DND-41 (cell line): ENCODE measurements around the gene SLFNL1.

Experiments used
- ATAC-seq: fragments of 200-7000 bp; cut with Tn5 transposase; 3 replicates; pipeline ENCODE4 v1.9.1; 2021; ENCODE audit warnings: low read depth; ENCODE audit not compliant: insufficient read depth
- DNase-seq: peaks from one replicate; pipeline ENCODE4 v3.0.0-alpha.2; 2020
- H2AFZ ChIP-seq: 2 replicates; pipeline ENCODE4 v1.6.0; 2012; ENCODE audit warnings: low read depth, low read length
- H3K27ac ChIP-seq: 2 replicates; pipeline ENCODE4 v1.5.1; 2012; ENCODE audit warnings: low read length, inconsistent platforms
- H3K27me3 ChIP-seq: fragments of 200-600 bp; sonication (generic); 2 replicates; pipeline ENCODE4 v1.6.0; 2012; ENCODE audit warnings: low read length, mild to moderate bottlenecking, inconsistent platforms; ENCODE audit not compliant: insufficient read depth, poor library complexity
- H3K36me3 ChIP-seq: 2 replicates; pipeline ENCODE4 v1.5.1; 2012; ENCODE audit warnings: low read length, inconsistent platforms; ENCODE audit not compliant: insufficient read depth
- H3K4me1 ChIP-seq: 2 replicates; pipeline ENCODE4 v1.5.1; 2012; ENCODE audit warnings: mild to moderate bottlenecking, low read length; ENCODE audit not compliant: insufficient read depth
- H3K4me2 ChIP-seq: 2 replicates; pipeline ENCODE4 v1.6.0; 2012; ENCODE audit warnings: mild to moderate bottlenecking, moderate library complexity, low read length, inconsistent platforms; ENCODE audit not compliant: insufficient read depth
- H3K4me3 ChIP-seq, 2 experiments: fragments of 200-600 bp in 1 of 2; shearing (Covaris generic) in 1 of 2; 2 replicates each; pipeline ENCODE4 v1.5.1; 2012 to 2016; ENCODE audit warnings: inconsistent platforms in 2 of 2, low read length in 2 of 2, mild to moderate bottlenecking in 2 of 2, low read depth in 1 of 2, moderate library complexity in 1 of 2
- H3K79me2 ChIP-seq: 2 replicates; pipeline ENCODE4 v1.6.0; 2012; ENCODE audit warnings: low read length, inconsistent platforms; ENCODE audit not compliant: insufficient read depth
- H3K9ac ChIP-seq: 2 replicates; pipeline ENCODE4 v1.6.0; 2012; ENCODE audit warnings: low read depth, mild to moderate bottlenecking, inconsistent platforms, low read length, moderate library complexity
- H3K9me3 ChIP-seq: 2 replicates; pipeline ENCODE4 v1.5.1; 2012; ENCODE audit warnings: low read length, moderate library complexity, mild to moderate bottlenecking, inconsistent platforms; ENCODE audit not compliant: insufficient read depth, severe bottlenecking
- H4K20me1 ChIP-seq: 2 replicates; pipeline ENCODE4 v1.6.0; 2012; ENCODE audit warnings: low read length; ENCODE audit not compliant: insufficient read depth
- CTCF ChIP-seq: IDR thresholded peaks from 2 replicates; pipeline ENCODE4 v1.5.1; 2012; ENCODE audit warnings: borderline replicate concordance, low read length, moderate library complexity, mild to moderate bottlenecking; ENCODE audit not compliant: poor library complexity, severe bottlenecking; ENCODE audit errors: extremely low read depth
- EZH2 ChIP-seq: IDR thresholded peaks from 3 replicates; pipeline ENCODE4 v1.6.1; 2012; ENCODE audit warnings: borderline replicate concordance, low read depth, mild to moderate bottlenecking, moderate library complexity, low read length, inconsistent platforms; ENCODE audit not compliant: severe bottlenecking

The SLFNL1 gene

GRCh38 chr1:40966417-40966816 is 55.1 kb downstream of the SLFNL1 start:
- Histone ChIP-seq H3K4me2 (no peak overlapping the region), H3K4me3 (no peak overlapping the region), H2AFZ (no peak overlapping the region), H3K4me1 (no peaks in the 10 kb centered on the region), H4K20me1 (no peaks in the 10 kb centered on the region), H3K9me3 (no peaks in the 10 kb centered on the region), H3K27ac (no peak overlapping the region), H3K36me3 (no peaks in the 10 kb centered on the region), H3K27me3 (no peaks in the 10 kb centered on the region), H3K79me2 (no peaks in the 10 kb centered on the region), H3K9ac (no peak overlapping the region)
- TF ChIP-seq CTCF (no peak), EZH2 (no peak)
- no peak for ATAC-seq
- DNase-seq = no peak
